HepG2 (cell line): Measurements from ENCODE around the gene RPS19BP1. TPM values are rescaled to one million over a fixed set of nuclear protein-coding genes. Genes with fewer than 3 reads are reported as not detected.

Source experiments
- AKAP8 ChIP-seq: sonication (generic); formaldehyde crosslinking; IDR thresholded peaks from 2 replicates; pipeline ENCODE4 v1.5.1; 2020; ENCODE audit warnings: mild to moderate bottlenecking, missing genetic modification reagents
- ARID5B ChIP-seq: IDR thresholded peaks from 2 replicates; pipeline ENCODE4 v1.4.0; 2020; ENCODE audit warnings: mild to moderate bottlenecking, missing genetic modification reagents
- BORCS8-MEF2B ChIP-seq: sonication (generic); formaldehyde crosslinking; IDR thresholded peaks from 2 replicates; pipeline ENCODE4 v1.8.0; 2022; ENCODE audit warnings: mild to moderate bottlenecking, missing genetic modification reagents
- DPF2 ChIP-seq: sonication (generic); formaldehyde crosslinking; IDR thresholded peaks from 2 replicates; pipeline ENCODE4 v1.4.0; 2020; ENCODE audit warnings: mild to moderate bottlenecking, low read depth, missing genetic modification reagents, borderline replicate concordance
- DRAP1 ChIP-seq: IDR thresholded peaks from 2 replicates; pipeline ENCODE4 v1.6.1; 2016; ENCODE audit warnings: missing genetic modification reagents, missing compliant biosample characterization
- EED ChIP-seq: sonication (generic); formaldehyde crosslinking; IDR thresholded peaks from 2 replicates; pipeline ENCODE4 v1.5.0; 2020; ENCODE audit warnings: mild to moderate bottlenecking, missing genetic modification reagents
- HHEX ChIP-seq: IDR thresholded peaks from 2 replicates; pipeline ENCODE4 v1.6.1; 2016; ENCODE audit warnings: control low read depth
- KDM2A ChIP-seq: sonication (generic); formaldehyde crosslinking; IDR thresholded peaks from 2 replicates; pipeline ENCODE4 v1.4.0; 2020; ENCODE audit warnings: low read depth, missing genetic modification reagents, borderline replicate concordance
- KDM3A ChIP-seq: IDR thresholded peaks from 2 replicates; pipeline ENCODE4 v1.6.1; 2018; ENCODE audit warnings: low read depth, missing compliant biosample characterization
- KIAA2018 ChIP-seq: sonication (generic); formaldehyde crosslinking; IDR thresholded peaks from 2 replicates; pipeline ENCODE4 v1.5.0; 2020; ENCODE audit warnings: mild to moderate bottlenecking, missing genetic modification reagents, borderline replicate concordance
- MXD4 ChIP-seq: IDR thresholded peaks from 2 replicates; pipeline ENCODE4 v1.6.1; 2016; ENCODE audit warnings: mild to moderate bottlenecking, missing biosample characterization, missing genetic modification reagents
- PAX8 ChIP-seq: sonication (generic); formaldehyde crosslinking; IDR thresholded peaks from 2 replicates; pipeline ENCODE4 v1.8.0; 2022; ENCODE audit warnings: mild to moderate bottlenecking, missing genetic modification reagents, borderline replicate concordance
- TP53 ChIP-seq: sonication (generic); formaldehyde crosslinking; conservative IDR thresholded peaks from 2 replicates; pipeline ENCODE4 v1.4.0; 2020; ENCODE audit warnings: missing genetic modification reagents
- ZMAT3 ChIP-seq: sonication (generic); formaldehyde crosslinking; conservative IDR thresholded peaks from 2 replicates; pipeline ENCODE4 v1.7.0; 2021; ENCODE audit warnings: missing genetic modification reagents
- ZNF431 ChIP-seq: sonication (generic); formaldehyde crosslinking; IDR thresholded peaks from 2 replicates; pipeline ENCODE4 v1.9.0; 2022; ENCODE audit warnings: missing genetic modification reagents, low read depth, mild to moderate bottlenecking, borderline replicate concordance
- ZNF724P ChIP-seq: sonication (generic); formaldehyde crosslinking; IDR thresholded peaks from 2 replicates; pipeline ENCODE4 v1.8.0; 2022; ENCODE audit warnings: missing genetic modification reagents, borderline replicate concordance
- polyA plus RNA-seq, 8 experiments: library from polyadenylated mRNA; depleted of rRNA in 3 of 8; stranded (reverse) in 7 of 8; unstranded in 1 of 8; fragments of >200 nt; fragmentation: Illumina TruSeq in 4 of 8; extraction: Trizol in 4 of 8; gene quantifications; 2 replicates each; pipeline versions ENCODE4 v1.2.1 to v1.2.3, GENCODE V29; 2011 to 2016; ENCODE audit warnings: low read depth in 4 of 8, missing spikeins in 1 of 8, mixed read lengths in 1 of 8; ENCODE audit not compliant: insufficient read depth in 1 of 8
- total RNA-seq, 5 experiments: library from RNA; depleted of rRNA; stranded (reverse); fragments of >200 nt; fragmentation: Illumina TruSeq; extraction: Trizol; gene quantifications; 2 replicates each; pipeline ENCODE4 v1.2.3, GENCODE V29; 2016; ENCODE audit warnings: low read depth in 1 of 5

The RPS19BP1 gene
- total and polyA plus RNA-seq, 2 of the 13 experiments (the other 11 are each of a cell fraction or from before 2014, with no cell fraction given): 44.3 to 81.3 TPM

- TF ChIP-seq ARID5B (CRISPR knock-in tag): peak; percentile 39; the same call in 1 of the 2 replicates
- TF ChIP-seq ZMAT3: peak; percentile 81; the same call in 1 of the 2 replicates
- TF ChIP-seq DPF2 (CRISPR knock-in tag): no peak
- no peak; the same call in 1 of the 2 replicates for TF ChIP-seq TP53
- peak; percentile 43; the same call in 1 of the 2 replicates for TF ChIP-seq ZNF431 (CRISPR knock-in tag)
- TF ChIP-seq ZNF724P: no peak; the same call in 1 of the 2 replicates
- peak; percentile 38; the same call in 1 of the 2 replicates for TF ChIP-seq KDM2A (CRISPR knock-in tag)
- TF ChIP-seq MXD4 (CRISPR knock-in tag): no peak; the same call in 1 of the 2 replicates
- TF ChIP-seq PAX8 (CRISPR knock-in tag): no peak
- TF ChIP-seq KIAA2018 (CRISPR knock-in tag): no peak
- TF ChIP-seq DRAP1 (CRISPR knock-in tag): peak; percentile 83
- TF ChIP-seq BORCS8-MEF2B (CRISPR knock-in tag): peak; percentile 39; the same call in 1 of the 2 replicates
- TF ChIP-seq KDM3A: peak; percentile 81
- no peak for TF ChIP-seq AKAP8 (CRISPR knock-in tag)
- no peak for TF ChIP-seq HHEX (CRISPR knock-in tag)
- TF ChIP-seq EED (CRISPR knock-in tag): peak; percentile 95
Measured at GRCh38 chr22:39520226-39521105, 12.1 kb downstream of the RPS19BP1 start, which contains the start of gene ATF4 (continued).
